Heart left ventricle (tissue), 13 donors: ENCODE measurements around the gene GRIA1.

Experiments used
- CTCF ChIP-seq, 12 donors: fragments of 200-600 bp; sonication (generic) in 4 of 12; IDR thresholded peaks; one replicate each; pipeline versions ENCODE4 v1.5.0 to v1.8.0; 2018 to 2022; ENCODE audit warnings: antibody characterized with exemption in 12 of 12, mild to moderate bottlenecking in 5 of 12
- POLR2A ChIP-seq, 2 donors: fragments of 450-650 bp; IDR thresholded peaks; one replicate each; pipeline ENCODE4 v1.6.1; 2017; ENCODE audit warnings: antibody characterized with exemption in 2 of 2, mild to moderate bottlenecking in 2 of 2, moderate library complexity in 2 of 2
- donor health status: ischemic (EF 13 %, LVEDD 7.1; RV severe dilation, severe dysfunction).
- donor health status: DM: no; HTN: yes; CAD: no.
- donor health status: DM: no; HTN: no; CAD: no.
- donor health status: ischemic (EF 25% LVEDD 6.9; RV normal size, moderate dysfunction).
- donor health status: ischemic (EF 25% LVEDD 5.7; RV mildly dilated, moderate dysfunction).
- donor health status: ischemic (EF 35%, LVEDD 5.7; RV mildly dilated, moderate dysfunction).
- donor health status: nonischemic (EF 11% LVEDD 7.7; RV severe dilation, severe dysfunction).
- donor health status: DM: yes; HTN: yes; CAD: no.
- donor health status: PGD.
- donor health status: ischemic (EF 29% LVEDD 5.4; RV normal size, mild dysfunction).
- donor health status: nonischemic (EF 23%, LVEDD 6.1; RV moderate dilation, normal function).

GRCh38 chr5:153623124-153623523 is 132.7 kb downstream of the GRIA1 start:
- no peak for TF ChIP-seq CTCF (IDR thresholded peaks at IDR 0.05)
- TF ChIP-seq POLR2A (IDR thresholded peaks at IDR 0.05): no peak
